Renal cortex interstitium (tissue), 15 donors: Measurements from ENCODE around the gene TARS2. TPM values are rescaled to one million over a fixed set of nuclear protein-coding genes. Genes with fewer than 3 reads are reported as not detected.

ENCODE experiments used
- DNase-seq, 11 donors: peaks; one replicate each; pipeline ENCODE4 v3.0.0-alpha.2; 2013; ENCODE audit warnings: low read depth in 9 of 11, low spot score in 4 of 11; ENCODE audit errors: extremely low read depth in 1 of 11
- long read RNA-seq, 16 experiments: transcript quantifications; one replicate each; lab custom pipeline, GENCODE V29; 2026
- polyA plus RNA-seq, 3 donors: library from polyadenylated mRNA; unstranded; fragments of 120-200 nt; gene quantifications; one replicate each; pipeline ENCODE4 v1.2.1, GENCODE V29; 2013; ENCODE audit not compliant: insufficient read length in 3 of 3

The TARS2 gene, protein sequence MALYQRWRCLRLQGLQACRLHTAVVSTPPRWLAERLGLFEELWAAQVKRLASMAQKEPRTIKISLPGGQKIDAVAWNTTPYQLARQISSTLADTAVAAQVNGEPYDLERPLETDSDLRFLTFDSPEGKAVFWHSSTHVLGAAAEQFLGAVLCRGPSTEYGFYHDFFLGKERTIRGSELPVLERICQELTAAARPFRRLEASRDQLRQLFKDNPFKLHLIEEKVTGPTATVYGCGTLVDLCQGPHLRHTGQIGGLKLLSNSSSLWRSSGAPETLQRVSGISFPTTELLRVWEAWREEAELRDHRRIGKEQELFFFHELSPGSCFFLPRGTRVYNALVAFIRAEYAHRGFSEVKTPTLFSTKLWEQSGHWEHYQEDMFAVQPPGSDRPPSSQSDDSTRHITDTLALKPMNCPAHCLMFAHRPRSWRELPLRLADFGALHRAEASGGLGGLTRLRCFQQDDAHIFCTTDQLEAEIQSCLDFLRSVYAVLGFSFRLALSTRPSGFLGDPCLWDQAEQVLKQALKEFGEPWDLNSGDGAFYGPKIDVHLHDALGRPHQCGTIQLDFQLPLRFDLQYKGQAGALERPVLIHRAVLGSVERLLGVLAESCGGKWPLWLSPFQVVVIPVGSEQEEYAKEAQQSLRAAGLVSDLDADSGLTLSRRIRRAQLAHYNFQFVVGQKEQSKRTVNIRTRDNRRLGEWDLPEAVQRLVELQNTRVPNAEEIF
- polyA plus RNA-seq = 10 to 100 TPM; 22.5 to 29.4 (median 23.1) TPM
- long read RNA-seq, donor 1, partial matches to known transcripts = 0 of 2 reads
- long read RNA-seq, donor 1, other reads (novel, unspliced or antisense) = 0 of 2 reads
- long read RNA-seq, donor 2, partial matches to known transcripts = 0 of 1 reads
- long read RNA-seq, donor 2, other reads (novel, unspliced or antisense) = 0 of 1 reads
- long read RNA-seq, donor 3, partial matches to known transcripts = 6 of 11 reads
- long read RNA-seq, donor 3, other reads (novel, unspliced or antisense) = 0 of 11 reads
- long read RNA-seq, donor 4, partial matches to known transcripts = 5 of 10 reads
- long read RNA-seq, donor 4, other reads (novel, unspliced or antisense) = 0 of 10 reads
- long read RNA-seq, donor 5 = 0 reads
- long read RNA-seq, donor 6, partial matches to known transcripts = 0 of 4 reads
- long read RNA-seq, donor 6, other reads (novel, unspliced or antisense) = 0 of 4 reads
- long read RNA-seq, donor 7, partial matches to known transcripts = 7 of 9 reads
- long read RNA-seq, donor 7, other reads (novel, unspliced or antisense) = 0 of 9 reads
- long read RNA-seq, donor 8, partial matches to known transcripts = 9 of 17 reads
- long read RNA-seq, donor 8, other reads (novel, unspliced or antisense) = 0 of 17 reads
- long read RNA-seq, donor 9, partial matches to known transcripts = 0 of 1 reads
- long read RNA-seq, donor 9, other reads (novel, unspliced or antisense) = 0 of 1 reads
- long read RNA-seq, donor 10, partial matches to known transcripts = 0 of 4 reads
- long read RNA-seq, donor 10, other reads (novel, unspliced or antisense) = 0 of 4 reads
- long read RNA-seq, donor 11, partial matches to known transcripts = 0 of 5 reads
- long read RNA-seq, donor 11, other reads (novel, unspliced or antisense) = 0 of 5 reads
- long read RNA-seq, donor 12, partial matches to known transcripts = 0 of 4 reads
- long read RNA-seq, donor 12, other reads (novel, unspliced or antisense) = 0 of 4 reads
- long read RNA-seq, donor 13, partial matches to known transcripts = 0 of 5 reads
- long read RNA-seq, donor 13, other reads (novel, unspliced or antisense) = 0 of 5 reads
- long read RNA-seq, donor 14, partial matches to known transcripts = 0 of 5 reads
- long read RNA-seq, donor 14, other reads (novel, unspliced or antisense) = 0 of 5 reads
- long read RNA-seq, donor 15, partial matches to known transcripts = 0 of 1 reads
- long read RNA-seq, donor 15, other reads (novel, unspliced or antisense) = 0 of 1 reads
- long read RNA-seq, donor 16, transcript TARS2-204 (18 exons, 2,729 nt) = major isoform, 5 of 29 reads
- long read RNA-seq, donor 16, partial matches to known transcripts = 21 of 29 reads
- long read RNA-seq, donor 16, other reads (novel, unspliced or antisense) = 0 of 29 reads

DNA sequence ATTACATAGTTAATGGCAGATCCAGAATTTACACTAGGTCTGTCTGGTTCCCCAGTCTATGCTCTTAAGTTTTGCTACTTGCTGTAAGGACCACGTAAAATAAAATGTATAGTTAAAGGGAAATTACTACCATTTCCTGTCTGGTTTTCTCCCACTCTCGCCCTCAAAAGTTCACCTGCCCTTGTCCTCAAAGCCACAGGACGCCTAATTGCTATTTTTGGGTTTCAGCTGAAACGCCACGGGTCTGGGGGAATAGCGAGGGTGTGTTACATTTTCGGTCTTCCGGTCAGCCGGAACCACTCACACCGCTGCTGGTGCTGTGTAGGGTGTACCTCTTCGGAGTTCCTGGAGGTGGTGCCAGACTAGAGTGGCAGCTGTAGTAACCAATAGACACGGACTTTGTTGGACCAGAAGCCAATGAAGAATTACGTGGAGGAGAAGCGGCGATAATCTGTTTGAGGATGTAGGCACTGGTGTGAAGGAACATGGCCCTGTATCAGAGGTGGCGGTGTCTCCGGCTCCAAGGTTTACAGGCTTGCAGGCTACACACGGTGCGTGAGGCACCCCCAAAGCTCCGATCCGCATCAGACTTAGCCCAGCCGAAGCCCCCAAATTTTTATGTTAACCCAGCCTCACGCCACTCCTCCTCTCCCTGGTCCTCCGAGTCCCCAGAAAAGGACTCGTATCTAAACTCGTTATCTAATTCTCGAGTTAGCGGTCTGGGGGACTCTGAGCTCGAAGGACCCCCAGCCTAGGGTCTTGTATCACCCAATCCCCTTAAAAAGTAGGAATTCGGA is at the start of gene TARS2:
Gene TARS2 (plus strand): TSS at position 454 of the 797 bp plus-strand sequence. CDS start 32 bp downstream, at position 486.
- DNase-seq = peak; percentile 94 to 99 (median 98)

DNA sequence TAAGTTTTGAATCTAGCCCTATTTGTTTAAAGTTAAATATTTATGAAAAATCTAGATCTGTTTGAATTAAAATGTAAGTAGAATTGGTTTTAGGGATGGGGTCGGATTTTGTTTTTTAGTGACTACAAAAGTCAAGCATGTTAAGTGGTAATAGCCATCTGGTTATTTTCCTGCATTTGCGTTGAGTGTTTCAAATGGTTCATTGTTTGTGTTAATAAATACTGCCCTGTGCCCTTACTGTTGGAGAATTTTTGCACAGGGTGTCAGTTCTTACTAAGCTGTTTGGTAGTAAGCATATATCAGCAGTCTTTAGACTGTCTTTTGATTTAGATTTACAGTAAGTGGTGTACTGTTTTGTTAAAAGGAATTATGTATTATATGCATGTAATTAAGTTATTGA is 46.1 kb upstream of the TARS2 start:
- no peak for DNase-seq

DNA sequence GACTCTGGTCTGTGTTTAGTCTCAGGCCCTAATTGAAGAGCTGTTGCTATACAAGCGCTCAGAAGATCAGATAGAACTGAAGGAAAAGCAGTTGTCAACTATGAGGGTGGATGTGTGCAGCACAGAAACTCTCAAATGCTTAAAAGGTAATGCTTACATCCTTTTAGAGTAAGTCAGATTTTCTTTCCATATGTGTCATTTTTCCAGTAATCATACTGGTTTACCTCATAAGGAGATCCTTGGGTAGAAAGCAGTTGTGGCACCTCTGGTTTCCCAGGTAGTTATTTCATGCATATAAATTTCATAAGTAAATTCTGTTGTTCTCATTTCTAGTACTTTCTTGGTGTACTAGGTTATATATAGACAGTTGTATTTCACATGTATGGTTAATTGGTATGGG is 43.0 kb upstream of the TARS2 start:
- DNase-seq = no peak

- no peak for DNase-seq
Observed at GRCh38 chr1:150456146-150456647, 31.0 kb upstream of the TARS2 start.

DNA sequence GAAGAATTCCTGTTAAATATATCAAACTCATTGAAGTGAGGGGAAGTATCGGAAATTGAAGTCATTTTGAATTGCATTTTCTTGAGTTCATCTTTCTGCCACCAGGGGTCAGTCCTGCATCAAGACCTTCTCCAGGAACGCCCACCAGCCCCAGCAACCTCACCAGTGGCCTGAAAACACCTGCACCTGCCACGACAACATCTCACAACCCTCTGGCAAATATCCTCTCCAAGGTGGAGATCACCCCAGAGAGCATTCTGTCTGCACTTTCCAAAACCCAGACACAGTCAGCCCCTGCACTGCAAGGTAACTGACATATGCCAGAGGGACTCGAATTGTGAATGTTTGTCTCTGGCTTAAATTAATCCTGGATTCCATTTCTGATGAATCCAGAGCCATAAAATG is 22.8 kb upstream of the TARS2 start:
- peak in 6 of 11 donors; percentile 41 to 59 (median 50) for DNase-seq

DNA sequence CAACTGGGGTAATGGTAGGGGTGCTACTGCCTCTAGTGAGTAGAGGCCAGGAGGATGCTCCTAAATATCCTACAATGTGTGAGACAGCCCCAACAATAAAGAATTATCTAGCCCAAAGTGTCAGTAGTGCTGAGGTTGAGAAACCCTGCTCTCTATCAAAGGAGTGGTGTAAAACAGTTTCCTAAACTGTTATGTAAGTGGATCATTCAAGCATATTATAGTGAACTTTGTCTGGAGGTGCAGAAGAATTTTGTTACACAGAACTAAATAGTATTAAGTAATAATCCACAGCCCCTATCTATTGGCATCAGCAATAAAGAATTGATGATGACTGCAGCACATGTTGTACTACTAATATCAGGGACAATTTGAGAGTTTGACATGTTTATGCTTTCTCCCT is 20.3 kb upstream of the TARS2 start:
- DNase-seq = no peak

DNA sequence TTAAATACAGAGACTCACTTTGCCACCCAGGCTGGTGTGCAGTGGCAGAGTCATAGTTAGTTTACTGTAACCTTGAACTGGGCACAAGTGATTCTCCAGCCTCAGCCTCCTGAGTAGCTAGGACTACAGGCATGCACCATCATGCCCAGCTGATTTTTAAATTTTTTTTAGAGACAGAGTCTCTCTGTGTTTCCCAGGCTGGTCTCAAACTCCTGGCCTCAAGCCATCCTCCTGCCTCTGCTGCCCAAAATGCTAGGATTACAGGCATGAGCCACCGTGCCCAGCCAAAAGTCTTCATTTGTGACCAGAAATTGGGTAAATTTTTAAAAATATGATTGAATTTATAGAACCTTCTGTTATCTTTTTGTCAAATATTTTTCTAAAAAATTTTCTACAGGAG is 17.9 kb upstream of the TARS2 start:
- no peak for DNase-seq

DNA sequence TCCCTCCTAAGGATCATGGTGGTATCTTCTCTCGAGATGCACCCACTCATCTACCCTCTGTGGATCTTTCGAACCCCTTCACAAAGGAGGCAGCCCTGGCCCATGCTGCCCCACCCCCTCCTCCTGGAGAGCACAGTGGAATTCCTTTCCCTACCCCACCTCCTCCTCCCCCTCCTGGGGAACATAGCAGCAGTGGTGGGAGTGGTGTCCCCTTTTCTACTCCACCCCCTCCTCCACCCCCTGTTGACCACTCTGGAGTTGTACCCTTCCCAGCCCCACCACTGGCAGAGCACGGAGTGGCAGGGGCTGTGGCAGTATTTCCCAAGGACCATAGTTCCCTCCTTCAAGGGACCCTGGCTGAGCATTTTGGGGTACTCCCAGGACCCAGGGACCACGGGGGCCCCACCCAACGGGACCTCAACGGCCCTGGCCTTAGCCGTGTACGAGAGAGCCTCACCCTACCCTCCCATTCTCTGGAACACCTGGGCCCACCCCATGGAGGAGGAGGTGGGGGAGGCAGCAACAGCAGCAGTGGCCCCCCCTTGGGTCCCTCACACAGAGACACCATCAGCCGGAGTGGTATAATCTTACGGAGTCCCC is 14.5 kb upstream of the TARS2 start:
- no peak for DNase-seq

DNA sequence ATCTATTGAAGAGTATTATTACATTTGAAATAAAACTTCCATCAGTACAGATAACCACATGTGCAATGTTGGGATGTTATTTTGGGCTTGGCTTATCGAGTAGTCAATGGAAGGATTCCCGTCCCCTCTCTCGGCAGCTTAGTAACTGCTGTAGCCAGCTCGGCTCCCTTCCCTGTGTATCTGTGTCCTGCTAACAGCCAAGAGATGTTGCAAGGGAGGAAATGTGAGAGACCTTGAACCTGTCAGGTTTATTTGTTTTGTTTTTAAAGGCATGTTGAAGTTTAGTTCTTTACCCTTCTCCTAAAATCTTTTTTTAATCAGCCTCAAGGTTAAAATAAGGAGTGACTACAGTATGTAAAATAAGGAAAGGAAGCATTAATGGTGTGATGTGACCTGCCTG is 13.6 kb upstream of the TARS2 start:
- DNase-seq = no peak

DNA sequence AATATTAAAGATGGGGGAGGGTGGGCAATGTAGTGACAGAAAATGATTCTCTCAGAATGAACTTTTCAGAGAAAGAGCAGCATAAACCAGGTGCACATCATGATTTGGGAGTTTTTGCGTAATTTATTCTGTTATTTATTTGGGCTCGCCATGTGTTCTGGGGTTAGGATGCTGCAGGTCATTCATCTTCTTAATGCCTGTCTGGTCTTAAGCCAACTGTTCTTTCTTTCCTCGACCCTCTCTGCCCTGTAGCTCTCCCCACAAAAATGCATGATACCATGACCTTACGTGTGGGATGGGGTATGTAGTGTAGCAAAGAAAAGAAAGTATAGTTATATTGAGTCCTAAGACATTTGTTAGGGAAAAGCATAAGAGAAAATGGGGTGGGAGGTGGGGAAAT is 12.3 kb upstream of the TARS2 start:
- no peak for DNase-seq

DNA sequence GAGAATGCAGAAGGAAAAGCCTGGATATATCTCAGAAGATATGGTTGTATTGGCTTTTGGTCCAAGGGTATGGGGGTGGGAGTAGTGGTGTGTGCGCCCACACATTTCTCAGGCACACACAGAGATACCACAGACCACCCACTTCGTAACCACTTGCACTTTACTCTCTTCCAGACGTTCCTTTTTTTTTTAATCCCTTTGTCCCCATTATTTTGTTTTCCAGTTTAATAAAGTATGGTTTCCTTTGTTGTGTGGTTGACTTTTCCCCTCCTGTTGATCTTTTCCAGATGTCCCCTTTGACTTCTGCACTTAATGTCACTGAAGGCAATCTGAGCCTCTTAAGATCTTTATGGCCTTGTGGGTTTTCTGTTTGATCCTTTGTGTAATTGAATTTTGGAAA is 10.5 kb upstream of the TARS2 start:
- no peak for DNase-seq

DNA sequence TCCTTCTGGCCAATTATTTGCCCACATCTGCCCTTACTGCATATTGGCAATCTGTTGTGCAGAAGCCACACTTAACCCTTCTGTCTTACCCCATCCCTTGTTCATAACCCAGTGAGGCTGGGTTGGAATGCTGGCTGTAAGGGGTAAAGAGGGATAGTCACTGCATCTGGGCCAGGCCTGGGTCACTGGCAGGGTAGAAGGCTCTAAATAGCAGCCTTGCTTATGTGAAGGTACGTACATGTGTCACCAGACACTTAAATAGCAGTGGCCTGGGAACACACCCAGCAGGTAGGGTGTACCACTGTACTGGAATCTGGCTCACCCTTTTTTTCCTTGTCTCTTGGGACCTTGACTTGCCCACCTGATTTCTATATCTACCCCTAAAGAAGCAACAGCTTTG is 9.9 kb upstream of the TARS2 start:
- no peak for DNase-seq

GRCh38 chr1:150477733-150478132 is 9.5 kb upstream of the TARS2 start:
- no peak for DNase-seq

GRCh38 chr1:150479370-150479769 is 7.8 kb upstream of the TARS2 start:
- DNase-seq = no peak

DNA sequence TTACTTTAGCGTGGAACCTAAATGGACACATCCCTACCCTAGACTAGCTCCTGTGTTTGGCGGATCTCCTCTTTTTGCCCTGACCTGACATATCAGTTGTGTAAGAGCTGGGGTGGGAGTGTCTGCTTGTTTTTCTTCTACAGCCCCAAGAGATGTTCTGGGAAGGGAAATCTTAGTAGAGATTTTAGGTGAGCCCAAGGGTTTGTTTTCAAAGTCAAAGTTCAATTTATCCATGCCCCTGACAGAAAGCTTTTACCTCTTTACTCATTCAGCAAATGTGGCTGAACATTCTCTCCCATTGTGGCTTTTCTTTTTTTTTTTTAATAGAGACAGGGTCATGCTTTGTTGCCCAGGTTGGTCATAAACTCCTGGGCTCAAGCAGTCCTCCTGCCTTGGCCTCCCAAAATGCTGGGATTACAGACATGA is 7.3 kb upstream of the TARS2 start:
- no peak for DNase-seq

GRCh38 chr1:150484431-150484830 is 2.8 kb upstream of the TARS2 start:
- DNase-seq = no peak
